ENCODE measurements around the gene TEAD4. TPM values are rescaled to one million over a fixed set of nuclear protein-coding genes. Genes with fewer than 3 reads are reported as not detected.

The TEAD4 gene
- total and polyA plus RNA-seq, 2 donors from 2014 or later: 19.8 to 40.9 TPM

GRCh38 chr12:3022411-3022810 lies 63.2 kb downstream of the TEAD4 start:
- FAIRE-seq: no peak

GRCh38 chr12:3022961-3023360 lies 63.8 kb downstream of the TEAD4 start:
- FAIRE-seq: no peak
- intact Hi-C loops (cut with DNase I): no loop called here

More at GRCh38 chr12:3022411-3022810, 63.2 kb downstream of the TEAD4 start:
- no peak overlapping the region for H3K4me3 ChIP-seq (ENCODE audit: low read length in 3 of 3)
- no peak for DNase-seq
- no peak overlapping the region for H3K27ac ChIP-seq (ENCODE audit: low read depth in 2 of 2, low read length in 2 of 2)
- H3K36me3 ChIP-seq (ENCODE audit: control insufficient read depth in 2 of 3, insufficient read depth in 3 of 3, low read length in 3 of 3): no peaks in the 10 kb centered on the region
- H3K27me3 ChIP-seq (ENCODE audit: control insufficient read depth, insufficient read depth, low read length): no peaks in the 10 kb centered on the region
- no peaks in the 10 kb centered on the region for H3K4me1 ChIP-seq (ENCODE audit: control insufficient read depth in 2 of 3, insufficient read depth in 2 of 3, low read depth in 1 of 3, low read length in 3 of 3)
- intact Hi-C loops (cut with DNase I): no loop called here
- no peak for TF ChIP-seq CTCF (IDR thresholded peaks at IDR 0.05; ENCODE audit: borderline replicate concordance, extremely low read depth, insufficient read depth)
- no peak overlapping the region for H3K9ac ChIP-seq (ENCODE audit: low read length in 3 of 3)
- no peaks in the 10 kb centered on the region for H3K9me3 ChIP-seq (ENCODE audit: control insufficient read depth in 2 of 3, insufficient read depth in 1 of 3, low read length in 3 of 3)

GRCh38 chr12:3028108-3028507 lies 68.9 kb downstream of the TEAD4 start:
- Histone ChIP-seq H3K36me3 (ENCODE audit: control insufficient read depth in 2 of 3, insufficient read depth in 3 of 3, low read length in 3 of 3) (no peaks in the 10 kb centered on the region), H3K9me3 (ENCODE audit: control insufficient read depth in 2 of 3, insufficient read depth in 1 of 3, low read length in 3 of 3) (no peaks in the 10 kb centered on the region), H3K9ac (ENCODE audit: low read length in 3 of 3) (no peak overlapping the region), H3K4me1 (ENCODE audit: control insufficient read depth in 2 of 3, insufficient read depth in 2 of 3, low read depth in 1 of 3, low read length in 3 of 3) (peaks cover 0 to 3% (median 0%) of the 10 kb centered on the region in 3 donors), H3K27ac (ENCODE audit: low read depth in 2 of 2, low read length in 2 of 2) (no peak overlapping the region), H3K27me3 (ENCODE audit: control insufficient read depth, insufficient read depth, low read length) (no peaks in the 10 kb centered on the region), H3K4me3 (ENCODE audit: low read length in 3 of 3) (no peak overlapping the region)
- intact Hi-C loops (cut with DNase I): no loop called here
- TF ChIP-seq CTCF (IDR thresholded peaks at IDR 0.05; ENCODE audit: borderline replicate concordance, extremely low read depth, insufficient read depth): no peak
- DNase-seq (no peak), FAIRE-seq (no peak)

More at GRCh38 chr12:3022961-3023360, 63.8 kb downstream of the TEAD4 start:
- Histone ChIP-seq H3K27ac (ENCODE audit: low read depth in 2 of 2, low read length in 2 of 2) (no peak overlapping the region), H3K36me3 (ENCODE audit: control insufficient read depth in 2 of 3, insufficient read depth in 3 of 3, low read length in 3 of 3) (no peaks in the 10 kb centered on the region), H3K4me1 (ENCODE audit: control insufficient read depth in 2 of 3, insufficient read depth in 2 of 3, low read depth in 1 of 3, low read length in 3 of 3) (no peaks in the 10 kb centered on the region), H3K9ac (ENCODE audit: low read length in 3 of 3) (no peak overlapping the region), H3K9me3 (ENCODE audit: control insufficient read depth in 2 of 3, insufficient read depth in 1 of 3, low read length in 3 of 3) (no peaks in the 10 kb centered on the region), H3K4me3 (ENCODE audit: low read length in 3 of 3) (no peak overlapping the region), H3K27me3 (ENCODE audit: control insufficient read depth, insufficient read depth, low read length) (no peaks in the 10 kb centered on the region)
- no peak for DNase-seq
- TF ChIP-seq CTCF (IDR thresholded peaks at IDR 0.05; ENCODE audit: borderline replicate concordance, extremely low read depth, insufficient read depth): no peak
